Measurements from ENCODE around the gene OSBP2.
A peak's percentile ranks its signal among the peaks of the same experiment; 100 is the strongest.

OSBP2 gene

DNA sequence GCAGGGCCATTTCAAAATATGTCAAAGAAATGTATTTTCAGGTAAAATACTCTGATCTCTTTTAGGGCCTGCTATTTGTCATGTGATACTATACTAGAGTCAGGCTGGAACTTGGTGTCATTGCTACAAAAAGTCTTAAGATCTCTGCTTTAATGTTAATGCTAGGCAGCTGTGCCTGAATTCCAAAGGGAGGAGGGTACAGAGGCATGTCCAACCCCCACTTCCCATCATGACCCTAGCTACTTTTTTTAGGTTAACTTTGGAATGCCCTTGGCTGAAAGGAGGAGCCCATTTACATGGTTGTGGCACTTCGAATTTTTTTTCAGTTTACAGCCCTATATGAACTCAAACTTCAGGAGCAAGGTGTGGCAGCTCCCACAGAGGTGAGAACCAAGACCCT, 58.1 kb downstream of the OSBP2 start:
- TF ChIP-seq, protein P1, sequence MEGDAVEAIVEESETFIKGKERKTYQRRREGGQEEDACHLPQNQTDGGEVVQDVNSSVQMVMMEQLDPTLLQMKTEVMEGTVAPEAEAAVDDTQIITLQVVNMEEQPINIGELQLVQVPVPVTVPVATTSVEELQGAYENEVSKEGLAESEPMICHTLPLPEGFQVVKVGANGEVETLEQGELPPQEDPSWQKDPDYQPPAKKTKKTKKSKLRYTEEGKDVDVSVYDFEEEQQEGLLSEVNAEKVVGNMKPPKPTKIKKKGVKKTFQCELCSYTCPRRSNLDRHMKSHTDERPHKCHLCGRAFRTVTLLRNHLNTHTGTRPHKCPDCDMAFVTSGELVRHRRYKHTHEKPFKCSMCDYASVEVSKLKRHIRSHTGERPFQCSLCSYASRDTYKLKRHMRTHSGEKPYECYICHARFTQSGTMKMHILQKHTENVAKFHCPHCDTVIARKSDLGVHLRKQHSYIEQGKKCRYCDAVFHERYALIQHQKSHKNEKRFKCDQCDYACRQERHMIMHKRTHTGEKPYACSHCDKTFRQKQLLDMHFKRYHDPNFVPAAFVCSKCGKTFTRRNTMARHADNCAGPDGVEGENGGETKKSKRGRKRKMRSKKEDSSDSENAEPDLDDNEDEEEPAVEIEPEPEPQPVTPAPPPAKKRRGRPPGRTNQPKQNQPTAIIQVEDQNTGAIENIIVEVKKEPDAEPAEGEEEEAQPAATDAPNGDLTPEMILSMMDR (IDR thresholded peaks at IDR 0.05; ENCODE audit: poor library complexity, severe bottlenecking), result no peak
- DNase-seq (ENCODE audit: low spot score), result no peak
- Histone ChIP-seq H3K4me1 (ENCODE audit: insufficient read depth, poor library complexity, severe bottlenecking) (no peaks in the 10 kb centered on the region), H3K27me3 (ENCODE audit: insufficient read depth, poor library complexity, severe bottlenecking) (no peaks in the 10 kb centered on the region), H3K4me3 (ENCODE audit: severe bottlenecking) (no peak overlapping the region), H3K27ac (ENCODE audit: poor library complexity, severe bottlenecking) (no peak overlapping the region), H3K9me3 (ENCODE audit: severe bottlenecking) (no peaks in the 10 kb centered on the region), H3K36me3 (ENCODE audit: low read depth) (no peaks in the 10 kb centered on the region)
- no peak for ATAC-seq (ENCODE audit: low read depth)

DNA sequence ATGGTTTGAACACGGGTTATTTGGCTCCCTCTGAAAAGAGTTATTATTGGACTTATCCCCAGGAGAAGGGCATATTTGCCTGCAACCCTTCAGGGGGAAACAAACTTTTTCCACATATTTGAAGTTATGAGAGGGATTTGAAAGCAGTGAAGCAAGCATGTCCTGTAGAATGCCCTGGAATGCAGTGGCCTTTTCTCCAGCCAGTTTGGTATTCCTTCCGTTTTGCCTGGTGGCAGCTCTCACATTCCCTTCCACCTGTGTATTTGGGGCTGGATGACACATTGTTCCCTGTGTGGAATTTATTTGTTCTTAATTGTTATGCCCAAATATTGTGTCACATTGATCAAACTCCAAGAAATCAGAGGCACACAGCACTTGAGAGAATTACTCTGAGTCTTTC, 59.0 kb downstream of the OSBP2 start:
- Histone ChIP-seq H3K9me3 (ENCODE audit: severe bottlenecking) (no peaks in the 10 kb centered on the region), H3K27ac (ENCODE audit: poor library complexity, severe bottlenecking) (no peak overlapping the region)

GRCh38 chr22:30754521-30754920, 59.8 kb downstream of the OSBP2 start:
- TF ChIP-seq, protein P1 (IDR thresholded peaks at IDR 0.05; ENCODE audit: poor library complexity, severe bottlenecking), result no peak

More for the DNA sequence above, 59.0 kb downstream of the OSBP2 start:
- ATAC-seq (ENCODE audit: low read depth) (no peak), DNase-seq (ENCODE audit: low spot score) (no peak)
- H3K4me3 ChIP-seq (ENCODE audit: severe bottlenecking), result no peak overlapping the region
- H3K4me1 ChIP-seq (ENCODE audit: insufficient read depth, poor library complexity, severe bottlenecking), result no peaks in the 10 kb centered on the region
- H3K36me3 ChIP-seq (ENCODE audit: low read depth), result no peaks in the 10 kb centered on the region
- TF ChIP-seq, protein P1 (IDR thresholded peaks at IDR 0.05; ENCODE audit: poor library complexity, severe bottlenecking), result no peak
- H3K27me3 ChIP-seq (ENCODE audit: insufficient read depth, poor library complexity, severe bottlenecking), result no peaks in the 10 kb centered on the region

DNA sequence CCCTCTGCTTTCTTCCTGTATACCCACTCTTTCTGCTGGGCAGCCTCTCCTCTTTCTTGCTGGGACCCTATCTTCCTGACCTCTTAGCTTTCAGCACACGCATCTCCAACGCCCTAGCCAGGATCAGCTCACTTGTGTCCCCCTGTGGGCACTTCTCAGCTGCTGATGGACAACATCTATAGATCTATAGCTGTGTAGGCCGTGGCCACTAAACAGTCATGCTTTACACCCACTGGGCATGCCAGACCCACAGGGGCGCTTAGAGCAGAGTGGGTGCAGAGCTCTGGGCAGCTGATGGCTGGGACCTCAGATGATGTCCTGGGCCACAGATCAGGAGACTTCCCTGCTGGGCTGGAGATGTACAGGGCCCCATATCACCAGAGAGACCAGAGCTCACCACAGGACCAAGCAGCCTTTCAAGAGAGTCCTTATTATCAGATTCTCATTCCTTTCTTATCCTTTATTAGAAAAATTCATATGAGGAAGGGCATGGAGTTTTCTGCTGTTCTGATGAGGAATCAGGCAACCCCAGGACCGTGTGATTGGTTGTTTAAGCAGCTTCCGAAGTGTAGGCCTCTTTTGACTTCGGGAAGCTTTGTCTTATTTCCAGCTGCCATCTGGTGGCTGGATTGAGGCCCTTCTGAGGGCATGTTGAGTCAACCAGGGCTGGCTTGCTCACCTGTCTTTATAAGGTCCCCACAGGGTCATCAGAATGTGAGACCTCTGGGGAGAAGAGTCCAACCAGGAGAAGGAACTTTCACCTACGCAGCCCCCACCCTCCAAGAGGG, 60.5 kb downstream of the OSBP2 start:
- H3K9me3 ChIP-seq (ENCODE audit: severe bottlenecking), result no peaks in the 10 kb centered on the region
- no peak overlapping the region for H3K4me3 ChIP-seq (ENCODE audit: severe bottlenecking)
- H3K27me3 ChIP-seq (ENCODE audit: insufficient read depth, poor library complexity, severe bottlenecking), result no peaks in the 10 kb centered on the region
- H3K4me1 ChIP-seq (ENCODE audit: insufficient read depth, poor library complexity, severe bottlenecking), result no peaks in the 10 kb centered on the region
- TF ChIP-seq, protein P1 (IDR thresholded peaks at IDR 0.05; ENCODE audit: poor library complexity, severe bottlenecking), result peak; percentile 80
- H3K27ac ChIP-seq (ENCODE audit: poor library complexity, severe bottlenecking), result no peak overlapping the region
- DNase-seq (ENCODE audit: low spot score), result no peak
- ATAC-seq (ENCODE audit: low read depth), result peak; percentile 93
- no peaks in the 10 kb centered on the region for H3K36me3 ChIP-seq (ENCODE audit: low read depth)

More at GRCh38 chr22:30754521-30754920, 59.8 kb downstream of the OSBP2 start:
- DNase-seq (ENCODE audit: low spot score) (no peak), ATAC-seq (ENCODE audit: low read depth) (no peak)
- no peak overlapping the region for H3K4me3 ChIP-seq (ENCODE audit: severe bottlenecking)
- H3K27me3 ChIP-seq (ENCODE audit: insufficient read depth, poor library complexity, severe bottlenecking), result no peaks in the 10 kb centered on the region
- H3K36me3 ChIP-seq (ENCODE audit: low read depth), result no peaks in the 10 kb centered on the region
- H3K9me3 ChIP-seq (ENCODE audit: severe bottlenecking), result no peaks in the 10 kb centered on the region
- H3K4me1 ChIP-seq (ENCODE audit: insufficient read depth, poor library complexity, severe bottlenecking), result no peaks in the 10 kb centered on the region
- H3K27ac ChIP-seq (ENCODE audit: poor library complexity, severe bottlenecking), result no peak overlapping the region

GRCh38 chr22:30755759-30756124, 61.1 kb downstream of the OSBP2 start:
- Histone ChIP-seq H3K27ac (ENCODE audit: poor library complexity, severe bottlenecking) (no peak overlapping the region), H3K4me1 (ENCODE audit: insufficient read depth, poor library complexity, severe bottlenecking) (no peaks in the 10 kb centered on the region), H3K9me3 (ENCODE audit: severe bottlenecking) (no peaks in the 10 kb centered on the region), H3K36me3 (ENCODE audit: low read depth) (no peaks in the 10 kb centered on the region), H3K27me3 (ENCODE audit: insufficient read depth, poor library complexity, severe bottlenecking) (no peaks in the 10 kb centered on the region), H3K4me3 (ENCODE audit: severe bottlenecking) (no peak overlapping the region)
- DNase-seq (ENCODE audit: low spot score) (no peak), ATAC-seq (ENCODE audit: low read depth) (peak; percentile 17; the same call in 1 of the 3 replicates)
- TF ChIP-seq, protein P1 (IDR thresholded peaks at IDR 0.05; ENCODE audit: poor library complexity, severe bottlenecking), result peak; percentile 50
